ENCODE data around the gene SRGN. TPM values are rescaled to one million over a fixed set of nuclear protein-coding genes. Genes with fewer than 3 reads are reported as not detected.

Gene SRGN
- total RNA-seq, 1 donor from 2014 or later: 232 TPM

DNA sequence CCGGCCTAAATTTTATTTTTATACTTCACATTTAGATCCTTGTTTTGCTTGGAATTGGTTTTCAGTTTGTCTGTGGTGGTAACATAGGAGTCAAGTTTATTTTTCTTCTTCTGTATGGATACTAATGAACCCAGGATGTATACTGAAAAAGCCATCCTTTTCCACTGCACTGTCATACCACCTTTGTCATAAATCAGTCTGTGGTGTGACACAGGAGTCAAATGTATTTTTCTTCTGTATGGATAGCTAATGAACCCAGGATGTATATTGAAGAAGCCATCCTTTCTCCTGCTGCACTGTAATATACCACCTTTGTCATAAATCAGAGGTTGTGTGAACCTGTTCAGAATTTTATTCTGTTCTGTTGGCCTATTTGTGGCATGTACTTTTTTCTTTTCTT is 57.4 kb downstream of the SRGN start:
- Histone ChIP-seq H3K4me3 (no peak overlapping the region), H3K27me3 (ENCODE audit: low read depth) (no peaks in the 10 kb centered on the region), H3K27ac (no peak overlapping the region), H3K36me3 (no peaks in the 10 kb centered on the region), H3K9me3 (no peaks in the 10 kb centered on the region), H3K4me1 (peaks cover 11% of the 10 kb centered on the region)
- intact Hi-C loops (cut with DNase I): no loop called here
- DNase-seq (no peak), ATAC-seq (no peak)
- TF ChIP-seq CTCF (IDR thresholded peaks at IDR 0.05): no peak

DNA sequence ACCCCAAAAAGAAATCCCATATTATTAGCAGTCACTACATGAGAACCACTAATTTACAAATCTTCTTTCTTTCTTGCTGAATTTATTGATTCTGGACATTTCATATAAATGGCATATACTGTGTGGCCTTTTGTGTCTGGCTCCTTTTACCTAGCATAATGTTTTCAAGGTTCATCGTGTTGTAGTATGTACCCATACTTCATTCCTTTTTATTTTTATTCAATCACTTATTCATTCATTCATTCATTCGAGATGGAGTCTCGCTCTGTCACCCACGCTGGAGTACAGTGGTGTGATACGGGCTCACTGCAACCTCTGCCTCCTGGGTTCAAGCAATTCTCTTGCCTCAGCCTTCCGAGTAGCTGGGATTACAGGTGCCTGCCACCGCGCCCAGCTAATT is 58.0 kb downstream of the SRGN start:
- H3K9me3 ChIP-seq: no peaks in the 10 kb centered on the region
- H3K4me1 ChIP-seq: peaks cover 11% of the 10 kb centered on the region
- ATAC-seq (no peak), DNase-seq (no peak)
- no peaks in the 10 kb centered on the region for H3K36me3 ChIP-seq
- no peak overlapping the region for H3K4me3 ChIP-seq
- H3K27ac ChIP-seq: no peak overlapping the region
- H3K27me3 ChIP-seq (ENCODE audit: low read depth): no peaks in the 10 kb centered on the region
- no peak for TF ChIP-seq CTCF (IDR thresholded peaks at IDR 0.05)
- intact Hi-C loops (cut with DNase I): no loop called here

- intact Hi-C loops (cut with DNase I): no loop called here
- no peaks in the 10 kb centered on the region for H3K9me3 ChIP-seq
- peaks cover 11% of the 10 kb centered on the region for H3K4me1 ChIP-seq
- no peaks in the 10 kb centered on the region for H3K36me3 ChIP-seq
- ATAC-seq (no peak), DNase-seq (no peak)
- no peak overlapping the region for H3K4me3 ChIP-seq
- no peak for TF ChIP-seq CTCF (IDR thresholded peaks at IDR 0.05)
- H3K27me3 ChIP-seq (ENCODE audit: low read depth): no peaks in the 10 kb centered on the region
- H3K27ac ChIP-seq: no peak overlapping the region
These were observed 58.9 kb downstream of the SRGN start for GRCh38 chr10:69146759-69147158.

- Histone ChIP-seq H3K27ac (no peak overlapping the region), H3K4me1 (peaks cover 8% of the 10 kb centered on the region), H3K4me3 (no peak overlapping the region), H3K27me3 (ENCODE audit: low read depth) (no peaks in the 10 kb centered on the region), H3K9me3 (no peaks in the 10 kb centered on the region), H3K36me3 (peaks cover 2% of the 10 kb centered on the region)
- intact Hi-C loops (cut with DNase I): no loop called here
- no peak for DNase-seq
- no peak for TF ChIP-seq CTCF (IDR thresholded peaks at IDR 0.05)
- ATAC-seq: no peak
These were observed 64.1 kb downstream of the SRGN start for GRCh38 chr10:69151984-69152383.

DNA sequence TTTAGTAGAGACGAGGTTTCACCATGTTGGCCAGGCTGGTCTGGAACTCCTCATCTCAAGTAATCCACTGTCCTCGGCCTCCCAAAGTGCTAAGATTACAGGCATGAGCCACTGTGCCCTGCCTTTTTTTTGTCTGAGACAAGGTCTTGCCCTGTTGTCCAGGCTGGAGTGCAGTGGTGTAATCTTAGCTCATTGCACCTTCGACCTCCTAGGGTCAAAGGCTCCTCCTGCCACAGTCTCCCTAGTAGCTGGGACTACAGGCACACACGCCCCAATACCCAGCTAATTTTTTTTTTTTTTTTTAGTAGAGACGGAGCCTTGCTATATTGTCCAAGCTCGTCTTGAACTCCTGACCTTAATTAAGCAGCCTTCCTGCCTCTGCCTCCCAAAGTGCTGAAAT is 65.3 kb downstream of the SRGN start:
- ATAC-seq: no peak

More for the DNA sequence above, 65.3 kb downstream of the SRGN start:
- H3K4me1 ChIP-seq: no peaks in the 10 kb centered on the region
- H3K27me3 ChIP-seq (ENCODE audit: low read depth): no peaks in the 10 kb centered on the region
- H3K9me3 ChIP-seq: no peaks in the 10 kb centered on the region
- intact Hi-C loops (cut with DNase I): no loop called here
- peaks cover 15% of the 10 kb centered on the region for H3K36me3 ChIP-seq
- H3K27ac ChIP-seq: no peak overlapping the region
- no peak overlapping the region for H3K4me3 ChIP-seq
- TF ChIP-seq CTCF (IDR thresholded peaks at IDR 0.05): no peak
- no peak for DNase-seq

Other genes with a start within 250 kb of the SRGN start
- 29.3 TPM for gene DDX50, start 186.8 kb upstream of the SRGN start, total RNA-seq
- gene DDX21, start 131.9 kb upstream of the SRGN start, total RNA-seq: 43.4 TPM
- gene KIFBP, start 99.3 kb upstream of the SRGN start, total RNA-seq: 20.6 TPM
- 51.2 TPM for gene VPS26A, start 36.1 kb downstream of the SRGN start, total RNA-seq
- 20.5 TPM for gene SUPV3L1, start 92.1 kb downstream of the SRGN start, total RNA-seq
- 5.9 TPM for gene HKDC1, start 132.2 kb downstream of the SRGN start, total RNA-seq
- gene HK1, start 190.4 kb downstream of the SRGN start, total RNA-seq: 85.1 TPM

Data from lower lobe of right lung (tissue), 2 donors.